ENCODE measurements around the gene FBXL17. TPM values are rescaled to one million over a fixed set of nuclear protein-coding genes. Genes with fewer than 3 reads are reported as not detected.

FBXL17 gene
- total and polyA plus RNA-seq, 2 donors: 12.3 to 13.5 TPM

DNA sequence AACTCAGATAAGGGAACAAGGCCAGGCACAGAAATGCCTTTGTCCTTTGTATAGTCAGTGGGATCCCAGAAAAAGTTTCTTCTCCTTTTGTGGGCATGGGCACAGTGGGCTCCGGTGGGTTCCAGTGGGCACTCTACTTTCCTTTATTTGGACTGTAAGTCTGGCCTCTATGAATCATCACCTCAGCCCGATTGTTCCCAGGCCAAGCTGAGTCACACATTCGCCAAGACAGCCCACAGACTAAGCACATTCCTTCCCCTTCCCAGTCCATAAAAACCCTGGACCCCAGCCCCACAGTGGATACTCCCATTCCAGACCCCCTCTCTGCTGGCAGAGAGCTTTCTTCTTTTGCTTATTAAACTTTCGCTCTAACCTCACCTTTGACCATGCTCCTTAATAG is 165.0 kb downstream of the FBXL17 start:
- Histone ChIP-seq H3K27me3 (ENCODE audit: control insufficient read depth in 2 of 2, insufficient read depth in 1 of 2, low read length in 1 of 2) (no peaks in the 10 kb centered on the region), H3K36me3 (ENCODE audit: control insufficient read depth in 2 of 2, insufficient read depth in 2 of 2, low read length in 1 of 2) (no peaks in the 10 kb centered on the region), H3K4me1 (ENCODE audit: control insufficient read depth in 2 of 2, insufficient read depth in 2 of 2, low read length in 2 of 2) (no peaks in the 10 kb centered on the region), H3K4me3 (ENCODE audit: low read length in 2 of 2) (no peak overlapping the region), H3K27ac (ENCODE audit: low read depth in 1 of 2, low read length in 1 of 2) (no peak overlapping the region), H3K9me3 (ENCODE audit: control insufficient read depth in 2 of 2, insufficient read depth in 1 of 2, low read length in 1 of 2) (peaks cover 0 to 4% of the 10 kb centered on the region in 2 donors)
- DNase-seq (ENCODE audit: low read depth in 6 of 9, low spot score in 9 of 9): no peak
- 96% methylated on average over 4 of the region's 4 CpGs for WGBS

DNA sequence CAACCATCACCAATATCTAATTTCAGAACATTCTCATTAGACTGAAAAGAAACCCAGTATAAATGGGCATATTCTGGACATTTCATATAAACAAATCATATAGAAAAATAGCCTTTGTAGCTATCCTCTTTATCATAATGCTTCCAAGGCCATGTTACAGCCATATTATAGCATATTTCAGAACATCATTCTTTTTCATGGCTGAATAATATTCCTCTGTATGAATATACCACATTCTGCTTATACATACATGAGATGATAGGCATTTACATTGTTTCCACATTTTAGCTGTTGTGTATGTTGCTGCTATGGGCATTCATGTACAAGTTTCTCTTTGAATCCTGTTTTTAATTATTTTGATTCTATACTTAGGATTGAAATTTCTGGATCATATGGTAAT is 167.0 kb downstream of the FBXL17 start:
- no peaks in the 10 kb centered on the region for H3K36me3 ChIP-seq (ENCODE audit: control insufficient read depth in 2 of 2, insufficient read depth in 2 of 2, low read length in 1 of 2)
- no peak overlapping the region for H3K27ac ChIP-seq (ENCODE audit: low read depth in 1 of 2, low read length in 1 of 2)
- H3K4me1 ChIP-seq (ENCODE audit: control insufficient read depth in 2 of 2, insufficient read depth in 2 of 2, low read length in 2 of 2): no peaks in the 10 kb centered on the region
- no peaks in the 10 kb centered on the region for H3K27me3 ChIP-seq (ENCODE audit: control insufficient read depth in 2 of 2, insufficient read depth in 1 of 2, low read length in 1 of 2)
- no peak for DNase-seq (ENCODE audit: low read depth in 6 of 9, low spot score in 9 of 9)
- H3K4me3 ChIP-seq (ENCODE audit: low read length in 2 of 2): no peak overlapping the region
- H3K9me3 ChIP-seq (ENCODE audit: control insufficient read depth in 2 of 2, insufficient read depth in 1 of 2, low read length in 1 of 2): peaks cover 0 to 4% of the 10 kb centered on the region in 2 donors

DNA sequence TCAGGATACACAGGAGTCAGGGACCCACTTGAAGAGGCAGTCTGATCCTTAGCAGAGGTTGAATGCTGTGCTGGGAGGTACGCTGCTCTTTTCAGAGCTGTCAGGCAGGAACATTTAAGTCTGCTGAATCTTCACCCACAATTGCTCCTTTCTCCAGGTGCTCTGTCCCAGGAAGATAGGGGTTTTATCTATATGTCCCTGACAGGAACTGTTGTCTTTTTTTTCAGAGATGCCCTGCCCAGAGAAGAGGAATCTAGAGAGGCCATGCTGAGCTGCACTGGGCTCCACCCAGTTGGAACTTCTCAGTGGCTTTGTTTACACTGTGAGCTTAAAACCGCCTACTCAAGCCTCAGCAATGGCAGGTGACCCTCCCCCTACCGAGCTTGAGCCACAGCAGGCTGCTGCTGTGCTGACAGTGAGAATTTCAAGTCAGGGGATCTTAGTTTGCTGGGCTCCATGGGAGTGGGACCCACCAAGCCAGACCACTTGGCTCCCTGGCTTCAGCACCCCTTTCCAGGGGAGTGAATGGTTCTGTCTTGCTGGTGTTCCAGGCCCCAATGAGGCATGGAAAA is 169.0 kb downstream of the FBXL17 start:
- Histone ChIP-seq H3K4me3 (ENCODE audit: low read length in 2 of 2) (no peak overlapping the region), H3K4me1 (ENCODE audit: control insufficient read depth in 2 of 2, insufficient read depth in 2 of 2, low read length in 2 of 2) (no peaks in the 10 kb centered on the region), H3K27me3 (ENCODE audit: control insufficient read depth in 2 of 2, insufficient read depth in 1 of 2, low read length in 1 of 2) (no peaks in the 10 kb centered on the region), H3K36me3 (ENCODE audit: control insufficient read depth in 2 of 2, insufficient read depth in 2 of 2, low read length in 1 of 2) (no peaks in the 10 kb centered on the region), H3K27ac (ENCODE audit: low read depth in 1 of 2, low read length in 1 of 2) (no peak overlapping the region), H3K9me3 (ENCODE audit: control insufficient read depth in 2 of 2, insufficient read depth in 1 of 2, low read length in 1 of 2) (peaks cover 0 to 4% of the 10 kb centered on the region in 2 donors)
- no peak for DNase-seq (ENCODE audit: low read depth in 6 of 9, low spot score in 9 of 9)
- WGBS: 98% methylated on average over 3 of the region's 3 CpGs

DNA sequence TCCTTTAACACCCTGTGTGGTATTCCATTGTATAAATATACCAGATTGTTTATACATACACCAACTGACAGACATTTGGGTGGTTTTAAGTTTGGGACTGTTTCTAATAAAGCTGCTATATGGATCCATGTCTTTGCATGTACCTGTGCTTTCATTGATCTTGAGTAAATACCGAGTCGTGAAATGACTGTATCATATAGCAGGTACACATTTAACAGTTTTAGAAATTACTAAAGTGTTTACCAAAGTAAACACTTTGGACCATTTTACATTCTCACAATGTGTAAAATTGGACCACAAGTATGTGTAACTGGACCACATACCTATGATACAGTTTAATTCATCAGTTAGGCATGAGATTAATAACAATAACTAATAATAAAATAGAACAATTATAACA is 175.2 kb downstream of the FBXL17 start:
- DNase-seq (ENCODE audit: low read depth in 6 of 9, low spot score in 9 of 9): no peak
- Histone ChIP-seq H3K27ac (ENCODE audit: low read depth in 1 of 2, low read length in 1 of 2) (no peak overlapping the region), H3K9me3 (ENCODE audit: control insufficient read depth in 2 of 2, insufficient read depth in 1 of 2, low read length in 1 of 2) (no peaks in the 10 kb centered on the region), H3K36me3 (ENCODE audit: control insufficient read depth in 2 of 2, insufficient read depth in 2 of 2, low read length in 1 of 2) (no peaks in the 10 kb centered on the region), H3K4me3 (ENCODE audit: low read length in 2 of 2) (no peak overlapping the region), H3K27me3 (ENCODE audit: control insufficient read depth in 2 of 2, insufficient read depth in 1 of 2, low read length in 1 of 2) (no peaks in the 10 kb centered on the region), H3K4me1 (ENCODE audit: control insufficient read depth in 2 of 2, insufficient read depth in 2 of 2, low read length in 2 of 2) (no peaks in the 10 kb centered on the region)
- 98% methylated on average over 2 of the region's 2 CpGs for WGBS

DNA sequence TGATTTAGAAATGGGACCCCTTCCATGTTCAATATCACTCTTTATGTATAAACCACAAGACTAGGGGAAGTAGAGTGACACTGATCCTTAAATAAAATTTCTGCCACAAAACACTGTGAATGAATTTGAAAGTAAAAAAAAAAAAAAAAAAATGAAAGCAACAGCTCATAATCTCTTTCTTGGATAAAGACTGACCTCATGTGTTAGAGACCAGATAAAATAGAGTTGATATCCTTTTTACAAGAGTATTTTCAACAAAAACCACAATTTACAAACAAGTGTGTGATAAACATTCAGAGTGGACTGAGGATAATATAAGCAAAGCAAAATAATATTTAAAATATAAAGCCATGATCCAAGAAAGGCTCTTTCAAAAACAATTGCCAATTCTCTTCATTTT is 180.2 kb downstream of the FBXL17 start:
- Histone ChIP-seq H3K27me3 (ENCODE audit: control insufficient read depth in 2 of 2, insufficient read depth in 1 of 2, low read length in 1 of 2) (no peaks in the 10 kb centered on the region), H3K4me1 (ENCODE audit: control insufficient read depth in 2 of 2, insufficient read depth in 2 of 2, low read length in 2 of 2) (no peaks in the 10 kb centered on the region), H3K9me3 (ENCODE audit: control insufficient read depth in 2 of 2, insufficient read depth in 1 of 2, low read length in 1 of 2) (no peaks in the 10 kb centered on the region), H3K4me3 (ENCODE audit: low read length in 2 of 2) (no peak overlapping the region), H3K36me3 (ENCODE audit: control insufficient read depth in 2 of 2, insufficient read depth in 2 of 2, low read length in 1 of 2) (no peaks in the 10 kb centered on the region), H3K27ac (ENCODE audit: low read depth in 1 of 2, low read length in 1 of 2) (no peak overlapping the region)
- no peak for DNase-seq (ENCODE audit: low read depth in 6 of 9, low spot score in 9 of 9)

DNA sequence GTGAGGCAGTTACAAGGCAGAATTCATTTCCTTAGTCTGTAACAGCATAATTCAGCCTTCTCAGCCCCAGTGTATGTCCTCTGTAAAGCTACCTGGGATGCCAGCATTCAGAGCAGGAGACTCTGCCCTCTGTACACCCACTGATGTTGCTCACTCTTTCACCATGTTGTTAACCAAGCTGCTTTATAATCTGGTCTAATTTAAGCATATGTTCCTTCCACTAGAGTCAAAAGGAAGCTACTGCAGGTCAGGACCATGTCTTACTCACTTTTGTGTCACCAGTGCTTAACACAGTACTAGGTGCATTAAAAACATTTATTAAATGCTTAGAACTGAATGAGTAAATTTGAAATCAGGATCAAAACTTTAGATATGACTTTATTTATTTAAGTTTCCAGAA is 185.6 kb downstream of the FBXL17 start:
- no peak overlapping the region for H3K4me3 ChIP-seq (ENCODE audit: low read length in 2 of 2)
- H3K4me1 ChIP-seq (ENCODE audit: control insufficient read depth in 2 of 2, insufficient read depth in 2 of 2, low read length in 2 of 2): no peaks in the 10 kb centered on the region
- no peak for DNase-seq (ENCODE audit: low read depth in 6 of 9, low spot score in 9 of 9)
- H3K36me3 ChIP-seq (ENCODE audit: control insufficient read depth in 2 of 2, insufficient read depth in 2 of 2, low read length in 1 of 2): no peaks in the 10 kb centered on the region
- H3K9me3 ChIP-seq (ENCODE audit: control insufficient read depth in 2 of 2, insufficient read depth in 1 of 2, low read length in 1 of 2): no peaks in the 10 kb centered on the region
- no peak overlapping the region for H3K27ac ChIP-seq (ENCODE audit: low read depth in 1 of 2, low read length in 1 of 2)
- H3K27me3 ChIP-seq (ENCODE audit: control insufficient read depth in 2 of 2, insufficient read depth in 1 of 2, low read length in 1 of 2): no peaks in the 10 kb centered on the region

DNA sequence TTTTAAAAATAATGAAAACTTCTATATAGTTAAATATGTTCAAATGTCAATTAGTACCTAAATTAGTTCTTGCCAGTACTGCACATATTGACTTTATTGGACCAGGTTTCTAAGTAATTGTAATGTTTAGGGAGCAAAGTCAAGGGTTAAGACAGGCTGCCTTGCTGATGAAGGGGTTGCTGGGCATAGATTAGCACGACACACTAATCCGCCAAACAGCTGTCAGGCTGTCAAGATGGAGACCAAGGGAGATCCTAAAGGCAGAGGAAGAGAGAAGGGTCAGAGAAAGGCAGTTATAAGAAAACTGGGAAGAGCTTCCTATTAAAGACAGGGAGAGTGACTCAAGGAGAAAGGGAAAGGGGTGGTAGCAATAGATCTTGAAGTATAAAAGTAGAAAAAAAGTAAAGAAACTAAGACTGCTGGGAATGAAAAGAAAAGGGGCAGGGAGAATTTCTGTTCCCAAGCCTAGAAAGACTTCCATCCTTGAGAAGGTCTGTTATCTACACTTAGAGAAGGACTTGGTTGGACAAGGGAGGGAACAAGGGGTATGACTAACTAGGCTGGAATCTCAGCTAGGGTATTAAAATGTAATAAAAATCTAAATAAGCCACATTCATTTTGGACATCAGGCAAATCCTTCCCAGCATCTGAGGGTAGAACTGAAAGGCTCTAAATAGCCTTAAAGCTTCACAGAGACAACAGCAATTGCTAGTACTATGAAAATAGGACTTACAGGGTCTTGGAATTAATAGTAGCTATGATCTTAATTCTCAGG is 188.7 kb downstream of the FBXL17 start:
- no peak for DNase-seq (ENCODE audit: low read depth in 6 of 9, low spot score in 9 of 9)
- Histone ChIP-seq H3K27me3 (ENCODE audit: control insufficient read depth in 2 of 2, insufficient read depth in 1 of 2, low read length in 1 of 2) (no peaks in the 10 kb centered on the region), H3K9me3 (ENCODE audit: control insufficient read depth in 2 of 2, insufficient read depth in 1 of 2, low read length in 1 of 2) (no peaks in the 10 kb centered on the region), H3K27ac (ENCODE audit: low read depth in 1 of 2, low read length in 1 of 2) (no peak overlapping the region), H3K36me3 (ENCODE audit: control insufficient read depth in 2 of 2, insufficient read depth in 2 of 2, low read length in 1 of 2) (no peaks in the 10 kb centered on the region), H3K4me3 (ENCODE audit: low read length in 2 of 2) (no peak overlapping the region), H3K4me1 (ENCODE audit: control insufficient read depth in 2 of 2, insufficient read depth in 2 of 2, low read length in 2 of 2) (no peaks in the 10 kb centered on the region)
- 100% methylated on average over 2 of the region's 2 CpGs for WGBS

DNA sequence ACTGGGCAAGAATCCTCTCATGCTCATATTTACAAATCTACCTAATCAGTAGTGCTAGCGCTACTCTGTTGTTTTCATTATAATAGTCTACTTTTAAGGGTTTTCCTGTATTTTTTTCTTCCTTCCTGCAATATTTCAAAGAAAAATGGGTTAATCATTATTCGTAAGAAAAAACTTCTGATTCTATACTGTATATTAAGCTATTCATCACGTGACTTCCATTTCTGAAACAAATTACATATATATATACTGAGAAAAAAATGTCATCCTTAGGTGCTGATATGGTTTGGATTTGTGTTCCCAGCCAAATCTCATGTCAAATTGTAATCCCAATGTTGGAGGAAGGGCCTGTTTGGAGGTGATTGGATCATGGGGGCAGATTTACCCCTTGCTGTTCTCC is 197.0 kb downstream of the FBXL17 start:
- no peak for DNase-seq (ENCODE audit: low read depth in 6 of 9, low spot score in 9 of 9)
- Histone ChIP-seq H3K36me3 (ENCODE audit: control insufficient read depth in 2 of 2, insufficient read depth in 2 of 2, low read length in 1 of 2) (peaks cover 0 to 4% of the 10 kb centered on the region in 2 donors), H3K27ac (ENCODE audit: low read depth in 1 of 2, low read length in 1 of 2) (no peak overlapping the region), H3K4me3 (ENCODE audit: low read length in 2 of 2) (no peak overlapping the region), H3K4me1 (ENCODE audit: control insufficient read depth in 2 of 2, insufficient read depth in 2 of 2, low read length in 2 of 2) (no peaks in the 10 kb centered on the region), H3K27me3 (ENCODE audit: control insufficient read depth in 2 of 2, insufficient read depth in 1 of 2, low read length in 1 of 2) (no peaks in the 10 kb centered on the region), H3K9me3 (ENCODE audit: control insufficient read depth in 2 of 2, insufficient read depth in 1 of 2, low read length in 1 of 2) (no peaks in the 10 kb centered on the region)
- WGBS: 94% methylated on average over 3 of the region's 3 CpGs

DNA sequence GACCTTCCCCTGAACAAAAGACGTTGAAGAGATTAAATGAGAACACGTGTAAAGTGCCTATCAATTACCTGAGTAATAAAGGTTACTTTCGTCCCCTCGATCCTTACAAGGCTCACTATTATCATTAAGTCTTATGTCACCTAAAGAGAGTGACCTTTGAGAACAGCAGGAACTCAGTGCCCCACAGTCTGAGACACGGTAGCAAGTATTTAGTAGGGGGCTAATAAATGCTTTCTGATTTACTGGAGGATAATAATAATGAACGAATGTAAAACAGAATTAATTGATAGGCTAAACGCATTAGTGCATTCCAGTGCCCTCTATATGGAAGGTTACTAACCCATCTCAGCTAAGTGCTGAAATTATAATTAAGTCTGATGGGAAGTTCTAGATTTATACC is 199.9 kb downstream of the FBXL17 start:
- Histone ChIP-seq H3K9me3 (ENCODE audit: control insufficient read depth in 2 of 2, insufficient read depth in 1 of 2, low read length in 1 of 2) (no peaks in the 10 kb centered on the region), H3K27me3 (ENCODE audit: control insufficient read depth in 2 of 2, insufficient read depth in 1 of 2, low read length in 1 of 2) (no peaks in the 10 kb centered on the region), H3K4me3 (ENCODE audit: low read length in 2 of 2) (no peak overlapping the region), H3K4me1 (ENCODE audit: control insufficient read depth in 2 of 2, insufficient read depth in 2 of 2, low read length in 2 of 2) (no peaks in the 10 kb centered on the region), H3K36me3 (ENCODE audit: control insufficient read depth in 2 of 2, insufficient read depth in 2 of 2, low read length in 1 of 2) (peaks cover 0 to 4% of the 10 kb centered on the region in 2 donors), H3K27ac (ENCODE audit: low read depth in 1 of 2, low read length in 1 of 2) (no peak overlapping the region)
- no peak for DNase-seq (ENCODE audit: low read depth in 6 of 9, low spot score in 9 of 9)
- 85% methylated on average over 7 of the region's 7 CpGs for WGBS
